Measurements from ENCODE around the gene CDCA7L.

DNA sequence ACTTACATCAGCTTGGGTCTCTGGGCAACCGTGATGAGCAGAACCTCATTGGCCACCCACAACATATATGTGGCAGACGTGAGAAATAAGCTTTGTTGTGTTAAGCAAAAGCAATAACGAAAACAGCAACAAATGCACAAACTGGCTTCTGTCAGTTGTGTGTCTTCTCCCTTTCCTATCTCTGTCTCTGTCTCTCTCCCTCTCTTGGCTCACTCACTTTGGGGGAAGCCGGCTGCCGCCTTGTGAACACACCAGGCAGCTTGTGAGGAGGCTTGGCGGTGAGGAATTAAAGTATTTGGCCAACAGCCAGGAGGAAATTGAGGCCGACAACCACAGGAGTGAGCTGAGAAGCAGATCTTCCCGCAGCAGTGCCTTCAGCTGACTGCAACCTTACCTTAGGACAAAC, 21.9 kb upstream of the CDCA7L start:
- TF ChIP-seq, protein P1, sequence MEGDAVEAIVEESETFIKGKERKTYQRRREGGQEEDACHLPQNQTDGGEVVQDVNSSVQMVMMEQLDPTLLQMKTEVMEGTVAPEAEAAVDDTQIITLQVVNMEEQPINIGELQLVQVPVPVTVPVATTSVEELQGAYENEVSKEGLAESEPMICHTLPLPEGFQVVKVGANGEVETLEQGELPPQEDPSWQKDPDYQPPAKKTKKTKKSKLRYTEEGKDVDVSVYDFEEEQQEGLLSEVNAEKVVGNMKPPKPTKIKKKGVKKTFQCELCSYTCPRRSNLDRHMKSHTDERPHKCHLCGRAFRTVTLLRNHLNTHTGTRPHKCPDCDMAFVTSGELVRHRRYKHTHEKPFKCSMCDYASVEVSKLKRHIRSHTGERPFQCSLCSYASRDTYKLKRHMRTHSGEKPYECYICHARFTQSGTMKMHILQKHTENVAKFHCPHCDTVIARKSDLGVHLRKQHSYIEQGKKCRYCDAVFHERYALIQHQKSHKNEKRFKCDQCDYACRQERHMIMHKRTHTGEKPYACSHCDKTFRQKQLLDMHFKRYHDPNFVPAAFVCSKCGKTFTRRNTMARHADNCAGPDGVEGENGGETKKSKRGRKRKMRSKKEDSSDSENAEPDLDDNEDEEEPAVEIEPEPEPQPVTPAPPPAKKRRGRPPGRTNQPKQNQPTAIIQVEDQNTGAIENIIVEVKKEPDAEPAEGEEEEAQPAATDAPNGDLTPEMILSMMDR (tag by site-specific recombination; IDR thresholded peaks at IDR 0.05) = no peak
- TF ChIP-seq, protein P2, sequence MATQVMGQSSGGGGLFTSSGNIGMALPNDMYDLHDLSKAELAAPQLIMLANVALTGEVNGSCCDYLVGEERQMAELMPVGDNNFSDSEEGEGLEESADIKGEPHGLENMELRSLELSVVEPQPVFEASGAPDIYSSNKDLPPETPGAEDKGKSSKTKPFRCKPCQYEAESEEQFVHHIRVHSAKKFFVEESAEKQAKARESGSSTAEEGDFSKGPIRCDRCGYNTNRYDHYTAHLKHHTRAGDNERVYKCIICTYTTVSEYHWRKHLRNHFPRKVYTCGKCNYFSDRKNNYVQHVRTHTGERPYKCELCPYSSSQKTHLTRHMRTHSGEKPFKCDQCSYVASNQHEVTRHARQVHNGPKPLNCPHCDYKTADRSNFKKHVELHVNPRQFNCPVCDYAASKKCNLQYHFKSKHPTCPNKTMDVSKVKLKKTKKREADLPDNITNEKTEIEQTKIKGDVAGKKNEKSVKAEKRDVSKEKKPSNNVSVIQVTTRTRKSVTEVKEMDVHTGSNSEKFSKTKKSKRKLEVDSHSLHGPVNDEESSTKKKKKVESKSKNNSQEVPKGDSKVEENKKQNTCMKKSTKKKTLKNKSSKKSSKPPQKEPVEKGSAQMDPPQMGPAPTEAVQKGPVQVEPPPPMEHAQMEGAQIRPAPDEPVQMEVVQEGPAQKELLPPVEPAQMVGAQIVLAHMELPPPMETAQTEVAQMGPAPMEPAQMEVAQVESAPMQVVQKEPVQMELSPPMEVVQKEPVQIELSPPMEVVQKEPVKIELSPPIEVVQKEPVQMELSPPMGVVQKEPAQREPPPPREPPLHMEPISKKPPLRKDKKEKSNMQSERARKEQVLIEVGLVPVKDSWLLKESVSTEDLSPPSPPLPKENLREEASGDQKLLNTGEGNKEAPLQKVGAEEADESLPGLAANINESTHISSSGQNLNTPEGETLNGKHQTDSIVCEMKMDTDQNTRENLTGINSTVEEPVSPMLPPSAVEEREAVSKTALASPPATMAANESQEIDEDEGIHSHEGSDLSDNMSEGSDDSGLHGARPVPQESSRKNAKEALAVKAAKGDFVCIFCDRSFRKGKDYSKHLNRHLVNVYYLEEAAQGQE (tag by site-specific recombination; IDR thresholded peaks at IDR 0.05) = no peak
- TF ChIP-seq ZNF121 (tag by site-specific recombination; IDR thresholded peaks at IDR 0.05) (no peak), ZNF654 (tag by site-specific recombination; IDR thresholded peaks at IDR 0.05; ENCODE audit: low read depth) (no peak), ZNF600 (tag by site-specific recombination; IDR thresholded peaks at IDR 0.05) (no peak), KLF16 (tag by site-specific recombination; IDR thresholded peaks at IDR 0.05) (no peak), RBAK (tag by site-specific recombination; IDR thresholded peaks at IDR 0.05) (no peak)
- TF ChIP-seq, protein P3, sequence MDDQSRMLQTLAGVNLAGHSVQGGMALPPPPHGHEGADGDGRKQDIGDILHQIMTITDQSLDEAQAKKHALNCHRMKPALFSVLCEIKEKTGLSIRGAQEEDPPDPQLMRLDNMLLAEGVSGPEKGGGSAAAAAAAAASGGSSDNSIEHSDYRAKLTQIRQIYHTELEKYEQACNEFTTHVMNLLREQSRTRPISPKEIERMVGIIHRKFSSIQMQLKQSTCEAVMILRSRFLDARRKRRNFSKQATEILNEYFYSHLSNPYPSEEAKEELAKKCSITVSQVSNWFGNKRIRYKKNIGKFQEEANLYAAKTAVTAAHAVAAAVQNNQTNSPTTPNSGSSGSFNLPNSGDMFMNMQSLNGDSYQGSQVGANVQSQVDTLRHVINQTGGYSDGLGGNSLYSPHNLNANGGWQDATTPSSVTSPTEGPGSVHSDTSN (CRISPR knock-in tag; IDR thresholded peaks at IDR 0.05) = no peak
